HG03196 (cell line): ENCODE measurements around the gene ESR1.

Source experiments
- ATAC-seq: cut with Tn5 transposase; IDR thresholded peaks from one replicate; pipeline ENCODE4 v1.9.1; 2021; ENCODE audit not compliant: unreplicated experiment

The ESR1 gene

DNA sequence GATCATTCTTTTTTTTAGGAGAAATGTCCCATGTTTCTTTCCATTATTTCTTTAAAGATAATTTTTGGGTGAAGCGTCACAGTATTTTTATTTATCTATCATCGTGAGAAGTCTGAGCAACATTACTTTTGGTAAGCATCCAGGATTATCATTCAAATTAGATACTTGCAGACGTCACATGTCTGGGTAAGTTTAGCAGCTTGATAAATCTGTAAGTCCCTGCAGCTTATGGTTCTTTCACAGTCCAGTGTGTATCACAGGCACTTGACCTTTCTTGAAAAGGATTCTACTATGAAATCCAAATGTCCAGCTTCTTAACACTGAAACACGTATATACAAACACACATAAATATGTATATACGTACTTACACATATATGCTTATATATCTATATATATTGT lies 359.4 kb downstream of the ESR1 start:
- ATAC-seq: no peak

- ATAC-seq: no peak
These were observed 360.4 kb downstream of the ESR1 start for GRCh38 chr6:152167641-152168603.

DNA sequence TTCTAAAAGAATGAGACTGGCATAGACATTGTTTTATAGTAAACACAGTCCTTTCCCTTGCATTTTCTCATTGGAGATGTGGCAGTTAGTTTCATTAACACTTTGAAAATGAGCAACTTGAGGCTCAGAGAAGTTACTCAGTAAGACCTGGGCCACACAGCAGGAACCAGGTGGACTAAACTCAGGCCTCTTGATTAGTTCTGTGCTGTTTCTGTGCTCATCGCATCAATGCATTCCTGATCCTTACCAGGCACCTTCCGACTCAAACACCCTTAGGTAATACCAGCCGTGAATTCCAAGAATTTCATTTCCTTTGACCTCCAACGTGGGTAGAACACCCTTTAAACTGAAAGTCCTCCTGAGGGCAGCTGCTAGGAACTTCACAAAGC lies 362.8 kb downstream of the ESR1 start:
- no peak for ATAC-seq

- peak; percentile 94 for ATAC-seq
These were observed 363.5 kb downstream of the ESR1 start for GRCh38 chr6:152170702-152171667.

GRCh38 chr6:152173321-152173720 lies 365.8 kb downstream of the ESR1 start:
- ATAC-seq: no peak

GRCh38 chr6:152173957-152174356 lies 366.5 kb downstream of the ESR1 start:
- no peak for ATAC-seq

GRCh38 chr6:152176268-152176667 lies 368.8 kb downstream of the ESR1 start:
- no peak for ATAC-seq
